ENCODE data around the gene ZC3H18.

The ZC3H18 gene

DNA sequence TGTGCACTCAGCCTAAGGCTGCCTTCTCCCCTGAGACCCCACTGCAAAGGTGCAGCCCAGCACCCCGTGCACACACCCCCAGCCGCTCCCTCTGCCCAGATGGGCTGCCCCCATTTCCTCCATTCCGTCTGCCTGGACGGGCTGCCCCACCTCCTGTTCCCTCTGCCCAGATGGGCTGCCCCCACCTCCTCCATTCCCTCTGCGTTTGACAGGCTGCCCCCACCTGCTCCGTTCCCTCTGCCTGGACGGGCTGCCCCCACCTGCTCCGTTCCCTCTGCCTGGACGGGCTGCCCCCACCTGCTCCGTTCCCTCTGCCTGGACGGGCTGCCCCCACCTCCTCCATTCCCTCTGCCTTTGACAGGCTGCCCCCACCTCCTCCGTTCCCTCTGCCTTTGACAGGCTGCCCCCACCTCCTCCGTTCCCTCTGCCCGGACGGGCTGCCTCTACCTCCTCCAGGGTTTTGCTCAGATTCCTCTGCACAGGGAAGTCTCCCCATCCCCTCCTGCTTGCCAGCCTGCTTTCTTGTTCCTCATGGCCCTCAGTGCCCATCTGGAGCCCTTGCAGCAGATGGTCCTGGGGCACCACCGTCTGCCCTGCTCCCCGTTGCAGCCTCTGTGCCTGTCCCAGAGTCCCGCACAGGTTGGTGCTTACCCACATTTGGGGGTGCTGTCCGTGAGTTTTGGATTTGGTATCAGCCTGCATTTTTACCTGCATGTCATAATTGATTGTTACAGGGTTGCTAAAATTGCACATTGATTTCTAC lies 44.8 kb downstream of the ZC3H18 start:
- no peak for DNase-seq (ENCODE audit: low read depth, low spot score)
- no peaks in the 10 kb centered on the region; the same call in 1 of the 2 replicates for H3K36me3 ChIP-seq (ENCODE audit: insufficient read depth, low read length)
- no peak for TF ChIP-seq EZH2 (IDR thresholded peaks at IDR 0.05)
- TF ChIP-seq POLR2AphosphoS5 (IDR thresholded peaks at IDR 0.05; ENCODE audit: borderline replicate concordance, low read depth, low read length): no peak
- TF ChIP-seq FOXP2 (optimal IDR thresholded peaks at IDR 0.05; ENCODE audit: control extremely low read depth, extremely low read length, insufficient read depth): no peak
- no peak overlapping the region for H3K27ac ChIP-seq
- no peaks in the 10 kb centered on the region for H3K9me3 ChIP-seq (ENCODE audit: low read depth, low read length)
- H3K4me3 ChIP-seq: no peak overlapping the region
- H3K9ac ChIP-seq (ENCODE audit: insufficient read length): no peak overlapping the region

DNA sequence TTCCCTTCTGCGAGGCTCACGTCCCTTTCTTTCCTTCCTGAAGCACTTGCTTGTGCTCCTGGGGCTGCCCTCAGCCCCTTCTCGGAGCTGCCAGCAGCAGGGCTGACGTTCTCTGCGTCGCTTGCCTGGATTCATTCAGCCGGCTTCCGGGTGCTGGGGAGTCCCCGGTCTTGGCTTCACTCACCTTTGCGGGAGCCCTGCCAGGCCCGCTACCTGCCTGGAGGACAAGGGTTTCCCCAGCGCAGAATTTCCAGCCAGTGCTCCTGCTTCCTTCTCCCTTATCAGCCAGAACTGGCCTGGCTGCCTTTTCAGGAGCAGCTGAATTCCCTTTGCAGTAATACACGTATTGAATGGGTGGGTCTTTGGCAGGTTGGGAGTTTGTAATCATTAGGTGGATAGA lies 46.1 kb downstream of the ZC3H18 start:
- H3K36me3 ChIP-seq (ENCODE audit: insufficient read depth, low read length): no peaks in the 10 kb centered on the region; the same call in 1 of the 2 replicates

GRCh38 chr16:88616736-88617135 lies 46.5 kb downstream of the ZC3H18 start:
- Histone ChIP-seq H3K9ac (ENCODE audit: insufficient read length) (no peak overlapping the region), H3K9me3 (ENCODE audit: low read depth, low read length) (no peaks in the 10 kb centered on the region), H3K36me3 (ENCODE audit: insufficient read depth, low read length) (no peaks in the 10 kb centered on the region; the same call in 1 of the 2 replicates), H3K4me3 (no peak overlapping the region), H3K27ac (no peak overlapping the region)
- TF ChIP-seq FOXP2 (optimal IDR thresholded peaks at IDR 0.05; ENCODE audit: control extremely low read depth, extremely low read length, insufficient read depth) (no peak), POLR2AphosphoS5 (IDR thresholded peaks at IDR 0.05; ENCODE audit: borderline replicate concordance, low read depth, low read length) (no peak), EZH2 (IDR thresholded peaks at IDR 0.05) (no peak)
- DNase-seq (ENCODE audit: low read depth, low spot score): no peak

More for the DNA sequence above, 46.1 kb downstream of the ZC3H18 start:
- Histone ChIP-seq H3K9me3 (ENCODE audit: low read depth, low read length) (no peaks in the 10 kb centered on the region), H3K4me3 (no peak overlapping the region), H3K27ac (no peak overlapping the region), H3K9ac (ENCODE audit: insufficient read length) (no peak overlapping the region)
- TF ChIP-seq FOXP2 (optimal IDR thresholded peaks at IDR 0.05; ENCODE audit: control extremely low read depth, extremely low read length, insufficient read depth) (no peak), POLR2AphosphoS5 (IDR thresholded peaks at IDR 0.05; ENCODE audit: borderline replicate concordance, low read depth, low read length) (no peak), EZH2 (IDR thresholded peaks at IDR 0.05) (no peak)
- DNase-seq (ENCODE audit: low read depth, low spot score): no peak

DNA sequence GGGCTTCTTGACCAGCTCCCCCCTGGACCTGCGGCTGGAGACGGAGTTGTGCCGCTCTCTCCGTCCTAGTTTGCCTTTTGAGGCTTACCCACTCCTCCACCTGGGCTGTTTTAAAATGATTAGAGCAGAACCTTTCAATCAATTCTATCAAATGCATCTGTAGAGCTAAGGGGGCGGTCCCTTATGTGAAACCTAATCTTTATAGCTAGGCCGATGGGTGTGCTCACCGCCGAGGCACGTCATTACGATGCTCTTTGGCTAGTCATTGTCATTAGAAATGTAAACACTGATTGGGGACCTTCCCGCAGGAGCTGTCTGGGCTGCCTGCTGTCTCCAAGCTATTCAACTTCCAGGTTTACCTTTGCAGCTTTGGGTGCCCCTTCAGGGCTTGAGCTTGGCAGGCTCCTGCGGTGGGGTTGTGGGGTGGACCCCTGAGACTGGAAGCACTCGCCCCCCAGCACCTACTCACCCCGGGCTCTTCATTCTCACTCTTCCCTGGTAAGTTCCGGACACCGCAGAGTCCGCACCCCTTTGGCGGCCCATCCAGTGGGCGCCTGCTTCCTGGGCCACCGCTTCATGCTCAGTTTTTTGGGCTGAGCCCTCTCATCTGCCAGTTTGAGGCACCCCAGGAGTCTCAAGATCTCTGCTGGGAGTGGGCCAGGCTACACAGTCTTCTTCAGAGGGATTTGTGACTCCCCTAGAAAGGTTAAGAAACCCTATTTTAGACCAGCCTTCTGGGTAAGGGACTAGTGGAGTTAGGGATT lies 47.2 kb downstream of the ZC3H18 start:
- H3K36me3 ChIP-seq (ENCODE audit: insufficient read depth, low read length): no peaks in the 10 kb centered on the region; the same call in 1 of the 2 replicates
- no peak overlapping the region for H3K4me3 ChIP-seq
- no peaks in the 10 kb centered on the region for H3K9me3 ChIP-seq (ENCODE audit: low read depth, low read length)
- DNase-seq (ENCODE audit: low read depth, low spot score): no peak
- no peak overlapping the region for H3K27ac ChIP-seq
- TF ChIP-seq POLR2AphosphoS5 (IDR thresholded peaks at IDR 0.05; ENCODE audit: borderline replicate concordance, low read depth, low read length) (no peak), EZH2 (IDR thresholded peaks at IDR 0.05) (no peak), FOXP2 (optimal IDR thresholded peaks at IDR 0.05; ENCODE audit: control extremely low read depth, extremely low read length, insufficient read depth) (no peak)
- no peak overlapping the region for H3K9ac ChIP-seq (ENCODE audit: insufficient read length)

- Histone ChIP-seq H3K9ac (ENCODE audit: insufficient read length) (no peak overlapping the region), H3K4me3 (no peak overlapping the region), H3K9me3 (ENCODE audit: low read depth, low read length) (no peaks in the 10 kb centered on the region), H3K36me3 (ENCODE audit: insufficient read depth, low read length) (no peaks in the 10 kb centered on the region; the same call in 1 of the 2 replicates), H3K27ac (no peak overlapping the region)
- no peak for TF ChIP-seq EZH2 (IDR thresholded peaks at IDR 0.05)
- TF ChIP-seq POLR2AphosphoS5 (IDR thresholded peaks at IDR 0.05; ENCODE audit: borderline replicate concordance, low read depth, low read length): no peak
- no peak for DNase-seq (ENCODE audit: low read depth, low spot score)
Measured at GRCh38 chr16:88618182-88618955, 48.2 kb downstream of the ZC3H18 start.

DNA sequence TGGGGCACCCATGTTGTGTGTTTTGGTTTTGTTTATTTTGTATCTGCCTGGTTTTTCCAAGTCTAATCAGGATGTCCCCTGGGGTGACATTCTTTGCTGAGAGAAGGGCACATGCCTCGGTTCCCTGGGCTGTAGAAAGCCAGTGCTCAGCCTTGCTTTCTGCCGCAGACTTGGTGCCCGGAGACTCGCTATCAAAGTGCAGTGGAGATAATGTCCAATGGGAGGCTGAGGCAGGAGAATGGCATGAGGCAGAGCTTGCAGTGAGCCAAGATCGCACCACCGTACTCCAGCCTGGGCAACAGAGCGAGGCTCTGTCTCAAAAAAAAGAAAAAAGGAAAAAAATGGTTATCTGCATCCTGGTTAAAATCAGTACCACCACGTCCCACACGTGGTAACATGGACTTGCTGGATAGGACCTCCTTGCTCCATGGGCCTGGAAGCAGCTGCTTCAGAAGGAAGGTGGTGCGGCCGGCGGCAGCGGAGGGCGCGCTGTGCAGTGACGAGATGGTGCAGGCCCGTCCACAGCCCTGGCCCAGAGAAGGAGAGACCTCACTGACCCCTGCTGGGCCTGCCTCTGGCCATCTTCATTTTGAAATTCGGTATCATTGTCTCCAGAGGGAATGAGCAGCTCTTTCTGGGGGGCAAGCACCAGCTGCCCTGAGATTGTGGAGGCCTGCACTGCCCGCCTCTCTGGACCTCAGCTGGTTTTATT lies 48.9 kb downstream of the ZC3H18 start:
- DNase-seq (ENCODE audit: low read depth, low spot score): no peak
- Histone ChIP-seq H3K9ac (ENCODE audit: insufficient read length) (no peak overlapping the region), H3K9me3 (ENCODE audit: low read depth, low read length) (no peaks in the 10 kb centered on the region), H3K4me3 (no peak overlapping the region), H3K36me3 (ENCODE audit: insufficient read depth, low read length) (no peaks in the 10 kb centered on the region; the same call in 1 of the 2 replicates), H3K27ac (no peak overlapping the region)
- no peak for TF ChIP-seq POLR2AphosphoS5 (IDR thresholded peaks at IDR 0.05; ENCODE audit: borderline replicate concordance, low read depth, low read length)
- TF ChIP-seq FOXP2 (optimal IDR thresholded peaks at IDR 0.05; ENCODE audit: control extremely low read depth, extremely low read length, insufficient read depth): no peak
- TF ChIP-seq EZH2 (IDR thresholded peaks at IDR 0.05): no peak

- no peaks in the 10 kb centered on the region; the same call in 1 of the 2 replicates for H3K36me3 ChIP-seq (ENCODE audit: insufficient read depth, low read length)
- H3K4me3 ChIP-seq: no peak overlapping the region
- TF ChIP-seq POLR2AphosphoS5 (IDR thresholded peaks at IDR 0.05; ENCODE audit: borderline replicate concordance, low read depth, low read length): no peak
- TF ChIP-seq EZH2 (IDR thresholded peaks at IDR 0.05): no peak
- no peak for TF ChIP-seq FOXP2 (optimal IDR thresholded peaks at IDR 0.05; ENCODE audit: control extremely low read depth, extremely low read length, insufficient read depth)
- H3K9ac ChIP-seq (ENCODE audit: insufficient read length): no peak overlapping the region
- no peak overlapping the region for H3K27ac ChIP-seq
- no peaks in the 10 kb centered on the region for H3K9me3 ChIP-seq (ENCODE audit: low read depth, low read length)
- no peak for DNase-seq (ENCODE audit: low read depth, low spot score)
Measured at GRCh38 chr16:88619859-88620815, 49.9 kb downstream of the ZC3H18 start.
